HL-60 (cell line): Measurements from ENCODE around the gene NPPC.

Source experiments
- DNase-seq, 2 experiments: peaks; one replicate each; pipeline ENCODE4 v3.0.0-alpha.2; 2010 to 2020; ENCODE audit warnings: low read depth in 1 of 2, low spot score in 1 of 2
- H3K27ac ChIP-seq: fragments of 250-450 bp; sonication (Bioruptor Pico); replicated peaks from 2 replicates; pipeline ENCODE4 v1.5.1; 2020; ENCODE audit warnings: mild to moderate bottlenecking, moderate library complexity
- H3K27me3 ChIP-seq: fragments of 250-450 bp; sonication (Bioruptor Pico); 2 replicates; pipeline ENCODE4 v1.5.1; 2021; ENCODE audit warnings: mild to moderate bottlenecking, moderate library complexity; ENCODE audit not compliant: insufficient read depth, poor library complexity, severe bottlenecking
- H3K4me3 ChIP-seq: replicated peaks from 2 replicates; pipeline ENCODE4 v1.5.1; 2011; ENCODE audit warnings: mild to moderate bottlenecking, control low read depth, low read length; ENCODE audit not compliant: insufficient read depth
- GABPA ChIP-seq: IDR thresholded peaks from 2 replicates; pipeline ENCODE4 v1.6.1; 2012; ENCODE audit warnings: low read depth
- POLR2AphosphoS5 ChIP-seq: IDR thresholded peaks from 2 replicates; pipeline ENCODE4 v1.6.1; 2012; ENCODE audit warnings: low read depth
- SPI1 ChIP-seq: IDR thresholded peaks from 2 replicates; pipeline ENCODE4 v1.6.1; 2012; ENCODE audit warnings: low read depth, mild to moderate bottlenecking, borderline replicate concordance
- TF ChIP-seq, protein P1 (sequence below): IDR thresholded peaks from 2 replicates; pipeline ENCODE4 v1.6.1; 2012; ENCODE audit warnings: low read depth; ENCODE audit not compliant: insufficient replicate concordance
- TF ChIP-seq, protein P2 (sequence below): IDR thresholded peaks from one replicate; pipeline ENCODE4 v1.5.1; 2011; ENCODE audit warnings: low read length, control low read depth, inconsistent platforms; ENCODE audit not compliant: insufficient read depth

The NPPC gene

DNA sequence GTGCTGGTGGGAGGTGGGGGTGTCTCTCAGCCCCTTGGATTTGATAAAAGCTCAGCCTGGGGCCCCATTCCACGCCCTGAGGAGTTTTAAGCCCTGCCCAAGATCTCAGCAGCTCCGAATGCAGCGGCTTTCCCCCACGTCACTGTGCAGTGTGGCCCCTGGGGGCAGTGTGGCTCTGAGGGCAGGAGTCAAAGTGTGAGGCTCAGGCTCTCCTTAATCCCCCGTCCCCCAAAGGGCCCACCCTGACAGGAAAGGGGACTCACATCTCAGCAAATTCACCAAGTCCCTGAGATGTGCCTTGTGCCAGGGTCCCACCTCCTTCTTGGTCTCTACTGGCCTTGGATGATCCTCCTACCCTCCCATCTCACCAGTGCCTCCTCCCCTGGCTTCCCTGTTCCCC lies 25.2 kb downstream of the NPPC start:
- Histone ChIP-seq H3K27ac (no peak overlapping the region), H3K27me3 (no peaks in the 10 kb centered on the region), H3K4me3 (no peak overlapping the region)
- TF ChIP-seq, protein P1, sequence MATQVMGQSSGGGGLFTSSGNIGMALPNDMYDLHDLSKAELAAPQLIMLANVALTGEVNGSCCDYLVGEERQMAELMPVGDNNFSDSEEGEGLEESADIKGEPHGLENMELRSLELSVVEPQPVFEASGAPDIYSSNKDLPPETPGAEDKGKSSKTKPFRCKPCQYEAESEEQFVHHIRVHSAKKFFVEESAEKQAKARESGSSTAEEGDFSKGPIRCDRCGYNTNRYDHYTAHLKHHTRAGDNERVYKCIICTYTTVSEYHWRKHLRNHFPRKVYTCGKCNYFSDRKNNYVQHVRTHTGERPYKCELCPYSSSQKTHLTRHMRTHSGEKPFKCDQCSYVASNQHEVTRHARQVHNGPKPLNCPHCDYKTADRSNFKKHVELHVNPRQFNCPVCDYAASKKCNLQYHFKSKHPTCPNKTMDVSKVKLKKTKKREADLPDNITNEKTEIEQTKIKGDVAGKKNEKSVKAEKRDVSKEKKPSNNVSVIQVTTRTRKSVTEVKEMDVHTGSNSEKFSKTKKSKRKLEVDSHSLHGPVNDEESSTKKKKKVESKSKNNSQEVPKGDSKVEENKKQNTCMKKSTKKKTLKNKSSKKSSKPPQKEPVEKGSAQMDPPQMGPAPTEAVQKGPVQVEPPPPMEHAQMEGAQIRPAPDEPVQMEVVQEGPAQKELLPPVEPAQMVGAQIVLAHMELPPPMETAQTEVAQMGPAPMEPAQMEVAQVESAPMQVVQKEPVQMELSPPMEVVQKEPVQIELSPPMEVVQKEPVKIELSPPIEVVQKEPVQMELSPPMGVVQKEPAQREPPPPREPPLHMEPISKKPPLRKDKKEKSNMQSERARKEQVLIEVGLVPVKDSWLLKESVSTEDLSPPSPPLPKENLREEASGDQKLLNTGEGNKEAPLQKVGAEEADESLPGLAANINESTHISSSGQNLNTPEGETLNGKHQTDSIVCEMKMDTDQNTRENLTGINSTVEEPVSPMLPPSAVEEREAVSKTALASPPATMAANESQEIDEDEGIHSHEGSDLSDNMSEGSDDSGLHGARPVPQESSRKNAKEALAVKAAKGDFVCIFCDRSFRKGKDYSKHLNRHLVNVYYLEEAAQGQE = no peak
- TF ChIP-seq SPI1 = no peak
- TF ChIP-seq POLR2AphosphoS5 = no peak
- TF ChIP-seq GABPA = no peak
- TF ChIP-seq, protein P2, sequence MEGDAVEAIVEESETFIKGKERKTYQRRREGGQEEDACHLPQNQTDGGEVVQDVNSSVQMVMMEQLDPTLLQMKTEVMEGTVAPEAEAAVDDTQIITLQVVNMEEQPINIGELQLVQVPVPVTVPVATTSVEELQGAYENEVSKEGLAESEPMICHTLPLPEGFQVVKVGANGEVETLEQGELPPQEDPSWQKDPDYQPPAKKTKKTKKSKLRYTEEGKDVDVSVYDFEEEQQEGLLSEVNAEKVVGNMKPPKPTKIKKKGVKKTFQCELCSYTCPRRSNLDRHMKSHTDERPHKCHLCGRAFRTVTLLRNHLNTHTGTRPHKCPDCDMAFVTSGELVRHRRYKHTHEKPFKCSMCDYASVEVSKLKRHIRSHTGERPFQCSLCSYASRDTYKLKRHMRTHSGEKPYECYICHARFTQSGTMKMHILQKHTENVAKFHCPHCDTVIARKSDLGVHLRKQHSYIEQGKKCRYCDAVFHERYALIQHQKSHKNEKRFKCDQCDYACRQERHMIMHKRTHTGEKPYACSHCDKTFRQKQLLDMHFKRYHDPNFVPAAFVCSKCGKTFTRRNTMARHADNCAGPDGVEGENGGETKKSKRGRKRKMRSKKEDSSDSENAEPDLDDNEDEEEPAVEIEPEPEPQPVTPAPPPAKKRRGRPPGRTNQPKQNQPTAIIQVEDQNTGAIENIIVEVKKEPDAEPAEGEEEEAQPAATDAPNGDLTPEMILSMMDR = no peak
- DNase-seq = no peak

- Histone ChIP-seq H3K27me3 (no peaks in the 10 kb centered on the region), H3K27ac (no peak overlapping the region), H3K4me3 (no peak overlapping the region)
- peak; percentile 53 to 77 for DNase-seq
- TF ChIP-seq POLR2AphosphoS5 = no peak
- TF ChIP-seq, protein P2 = peak; percentile 96
- peak; percentile 65; the same call in 1 of the 2 replicates for TF ChIP-seq SPI1
These were observed 25.7 kb downstream of the NPPC start for GRCh38 chr2:231900486-231900942.

DNA sequence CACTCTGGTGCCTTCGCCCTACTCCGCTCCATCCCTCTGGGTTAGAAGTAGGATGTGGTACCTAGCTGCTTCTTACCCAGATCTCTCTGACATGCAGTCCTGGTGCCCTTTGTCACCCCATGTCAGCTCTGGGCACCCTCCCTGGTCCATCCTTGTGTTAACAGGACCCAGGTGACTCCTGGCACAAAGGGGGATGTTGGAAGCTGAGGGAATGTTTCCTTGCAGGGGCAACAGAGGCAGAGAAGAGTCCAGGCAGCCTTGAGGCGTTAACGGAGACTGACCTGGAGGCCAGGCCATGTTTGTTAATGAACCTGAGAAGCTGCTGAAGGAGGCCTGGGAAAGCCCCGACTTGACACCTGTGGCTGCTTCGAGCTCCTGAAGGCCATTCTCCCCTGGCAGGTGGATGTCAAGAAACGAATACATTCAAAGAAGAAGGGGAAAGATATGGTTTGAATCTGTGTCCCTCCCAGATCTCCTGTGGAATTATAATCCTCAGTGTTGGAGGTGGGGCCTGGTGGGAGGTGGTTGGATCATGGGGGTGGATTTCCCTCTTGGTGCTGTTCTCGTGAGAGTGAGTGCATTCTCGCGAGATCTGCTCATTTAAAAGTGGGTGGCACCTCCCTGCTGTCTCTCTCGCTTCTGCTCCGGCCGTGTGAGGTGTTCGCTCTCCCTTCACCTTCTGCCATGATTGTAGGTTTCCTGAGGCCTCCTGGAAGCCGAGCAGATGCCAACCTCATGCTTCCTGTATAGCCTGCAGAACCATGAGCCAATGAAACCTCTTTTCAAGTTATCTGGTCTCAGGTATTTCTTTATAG lies 31.4 kb downstream of the NPPC start:
- Histone ChIP-seq H3K27ac (no peak overlapping the region), H3K27me3 (no peaks in the 10 kb centered on the region), H3K4me3 (no peak overlapping the region)
- no peak for DNase-seq
- TF ChIP-seq, protein P2 = no peak
- TF ChIP-seq GABPA = no peak
- TF ChIP-seq, protein P1 = no peak

DNA sequence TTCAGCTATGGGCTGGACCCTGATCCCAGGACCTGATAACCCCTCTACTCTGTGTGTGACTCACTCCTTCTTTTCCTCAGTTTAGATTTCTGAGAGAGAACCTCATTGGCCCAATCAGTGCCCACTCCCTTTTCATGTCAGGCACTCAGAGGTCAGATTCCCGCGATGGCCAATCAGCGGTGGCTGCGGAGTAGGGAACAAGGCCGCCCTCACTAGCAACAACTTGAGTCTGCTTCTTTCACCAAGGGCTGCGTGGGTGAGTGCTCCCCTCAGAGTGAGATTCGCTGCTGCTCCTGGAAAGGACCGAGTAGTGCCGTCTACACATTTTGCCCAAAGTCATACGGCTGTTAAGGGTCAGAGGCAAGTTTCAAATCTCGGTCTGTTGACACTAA lies 34.7 kb downstream of the NPPC start:
- Histone ChIP-seq H3K27me3 (no peaks in the 10 kb centered on the region), H3K4me3 (no peak overlapping the region), H3K27ac (no peak overlapping the region)
- DNase-seq = no peak
- no peak for TF ChIP-seq SPI1
